ENCODE measurements around the gene COX8A.

Gene COX8A

GRCh38 chr11:64023712-64024710 lies 49.6 kb downstream of the COX8A start:
- TF ChIP-seq CTCF (IDR thresholded peaks at IDR 0.05; ENCODE audit: borderline replicate concordance, control extremely low read depth, extremely low read depth, insufficient read depth, missing control alignments): no peak
- no peak for DNase-seq (ENCODE audit: low spot score)
- in situ Hi-C loops (cut with MboI; ENCODE audit: low sequenced_read_pairs, unreplicated experiment): no loop called here

- no peak for TF ChIP-seq CTCF (IDR thresholded peaks at IDR 0.05; ENCODE audit: borderline replicate concordance, control extremely low read depth, extremely low read depth, insufficient read depth, missing control alignments)
- in situ Hi-C loops (cut with MboI; ENCODE audit: low sequenced_read_pairs, unreplicated experiment): no loop called here
- DNase-seq (ENCODE audit: low spot score): no peak
Observed at GRCh38 chr11:64025205-64025604, 50.8 kb downstream of the COX8A start.
